Measurements from ENCODE around the gene ATF7. TPM values are rescaled to one million over a fixed set of nuclear protein-coding genes. Genes with fewer than 3 reads are reported as not detected.
A peak's percentile ranks its signal among the peaks of the same experiment; 100 is the strongest.

ATF7 gene
- total RNA-seq, 4 donors from 2014 or later, result 12.5 to 28.0 (median 20.6) TPM

- Histone ChIP-seq H3K27me3 (no peaks in the 10 kb centered on the region), H3K4me1 (peaks cover 26 to 79% (median 31%) of the 10 kb centered on the region in 3 donors), H3K4me3 (peak overlapping the region in 2 of 4 donors; percentile 9 to 22), H3K9me3 (no peaks in the 10 kb centered on the region), H3K36me3 (no peaks in the 10 kb centered on the region), H3K27ac (peak overlapping the region in 3 of 4 donors; percentile 61 to 97 (median 66))
- 39 to 43% methylated on average over 4 to 5 of the region's 5 CpGs for whole genome bisulfite sequencing, 2 donors
- TF ChIP-seq, protein P1, sequence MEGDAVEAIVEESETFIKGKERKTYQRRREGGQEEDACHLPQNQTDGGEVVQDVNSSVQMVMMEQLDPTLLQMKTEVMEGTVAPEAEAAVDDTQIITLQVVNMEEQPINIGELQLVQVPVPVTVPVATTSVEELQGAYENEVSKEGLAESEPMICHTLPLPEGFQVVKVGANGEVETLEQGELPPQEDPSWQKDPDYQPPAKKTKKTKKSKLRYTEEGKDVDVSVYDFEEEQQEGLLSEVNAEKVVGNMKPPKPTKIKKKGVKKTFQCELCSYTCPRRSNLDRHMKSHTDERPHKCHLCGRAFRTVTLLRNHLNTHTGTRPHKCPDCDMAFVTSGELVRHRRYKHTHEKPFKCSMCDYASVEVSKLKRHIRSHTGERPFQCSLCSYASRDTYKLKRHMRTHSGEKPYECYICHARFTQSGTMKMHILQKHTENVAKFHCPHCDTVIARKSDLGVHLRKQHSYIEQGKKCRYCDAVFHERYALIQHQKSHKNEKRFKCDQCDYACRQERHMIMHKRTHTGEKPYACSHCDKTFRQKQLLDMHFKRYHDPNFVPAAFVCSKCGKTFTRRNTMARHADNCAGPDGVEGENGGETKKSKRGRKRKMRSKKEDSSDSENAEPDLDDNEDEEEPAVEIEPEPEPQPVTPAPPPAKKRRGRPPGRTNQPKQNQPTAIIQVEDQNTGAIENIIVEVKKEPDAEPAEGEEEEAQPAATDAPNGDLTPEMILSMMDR (IDR thresholded peaks at IDR 0.05), result no peak
- TF ChIP-seq POLR2A (IDR thresholded peaks at IDR 0.05), result no peak
- intact Hi-C loops (cut with DNase I), result no loop called here
- no peak for DNase-seq
Observed at GRCh38 chr12:53495903-53496751, 130.1 kb downstream of the ATF7 start.

- Histone ChIP-seq H3K4me1 (peaks cover 14 to 64% (median 26%) of the 10 kb centered on the region in 3 donors), H3K27ac (peak overlapping the region; percentile 69 to 89 (median 86)), H3K36me3 (no peaks in the 10 kb centered on the region), H3K27me3 (no peaks in the 10 kb centered on the region), H3K9me3 (no peaks in the 10 kb centered on the region), H3K4me3 (peak overlapping the region; percentile 46 to 72 (median 66))
- DNase-seq, result no peak
- intact Hi-C loops (cut with DNase I), result no loop called here
- no peak for TF ChIP-seq POLR2A (IDR thresholded peaks at IDR 0.05)
- TF ChIP-seq, protein P1 (IDR thresholded peaks at IDR 0.05), result no peak
- 27 to 36% methylated on average over 7 to 10 of the region's 11 CpGs for WGBS, 2 donors
Observed at GRCh38 chr12:53493610-53494391, 132.4 kb downstream of the ATF7 start.

DNA sequence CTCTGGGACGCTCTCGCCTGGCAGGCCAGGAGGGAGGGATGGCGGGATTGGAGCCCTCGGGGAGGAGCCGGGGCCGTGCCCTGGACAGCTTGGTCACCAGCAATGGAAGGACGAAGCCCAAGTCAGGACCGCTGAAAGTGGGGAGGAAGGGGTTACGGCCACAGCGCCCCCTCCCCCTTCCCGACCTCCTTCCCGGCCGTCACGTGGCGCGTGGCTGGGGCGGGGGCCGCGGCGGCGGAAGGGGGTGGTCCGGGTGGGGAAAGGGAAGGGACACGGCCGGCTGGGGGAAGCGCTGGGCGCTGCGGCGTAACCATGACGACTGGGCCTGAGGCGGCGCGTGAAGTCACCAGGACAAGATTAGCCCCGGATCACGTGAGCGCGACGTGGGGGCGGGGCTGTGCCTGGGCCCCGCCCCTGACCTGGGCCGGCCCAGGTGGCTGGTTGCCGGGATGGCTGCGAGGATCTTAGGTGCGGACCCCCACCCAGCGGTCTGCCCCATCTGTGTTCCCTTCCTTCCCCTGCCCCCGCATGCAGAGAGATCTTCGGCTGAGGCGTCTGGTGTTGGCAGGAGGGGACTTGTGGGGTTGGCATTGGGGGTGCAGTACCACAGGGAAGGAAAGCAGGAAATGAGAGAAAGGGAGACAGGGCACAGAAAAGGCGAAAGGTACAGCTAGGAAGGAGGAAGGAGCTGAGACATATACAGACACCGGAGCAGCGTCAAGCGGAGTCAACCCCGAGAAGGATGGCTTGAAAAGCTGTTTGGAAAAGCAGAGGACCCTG is 133.2 kb downstream of the ATF7 start:
- intact Hi-C loops (cut with DNase I), result no loop called here
- Histone ChIP-seq H3K27ac (peak overlapping the region; percentile 69 to 89 (median 86)), H3K9me3 (no peaks in the 10 kb centered on the region), H3K4me1 (peaks cover 9 to 56% (median 18%) of the 10 kb centered on the region in 3 donors), H3K36me3 (no peaks in the 10 kb centered on the region), H3K27me3 (no peaks in the 10 kb centered on the region), H3K4me3 (peak overlapping the region; percentile 46 to 72 (median 66))
- WGBS, 2 donors, result 1% methylated on average over 10 to 19 of the region's 52 CpGs
- peak; percentile 63 for DNase-seq
- TF ChIP-seq POLR2A (IDR thresholded peaks at IDR 0.05), result peak in 2 of 4 donors; percentile 64 to 82
- TF ChIP-seq, protein P1 (IDR thresholded peaks at IDR 0.05), result peak in 1 of 6 experiments; percentile 10

GRCh38 chr12:53492188-53492587 is 134.0 kb downstream of the ATF7 start:
- Histone ChIP-seq H3K4me3 (peak overlapping the region in 3 of 4 donors; percentile 61 to 72 (median 70)), H3K36me3 (peaks cover 0 to 4% (median 0%) of the 10 kb centered on the region in 3 donors), H3K4me1 (peaks cover 9 to 48% (median 18%) of the 10 kb centered on the region in 3 donors), H3K27me3 (no peaks in the 10 kb centered on the region), H3K9me3 (no peaks in the 10 kb centered on the region), H3K27ac (peak overlapping the region; percentile 69 to 89 (median 86))
- WGBS, 2 donors, result 66 to 74% methylated on average over 8 to 15 of the region's 20 CpGs
- intact Hi-C loops (cut with DNase I), result no loop called here
- TF ChIP-seq, protein P1 (IDR thresholded peaks at IDR 0.05), result no peak
- DNase-seq, result no peak

All from esophagus squamous epithelium (tissue), 5 donors.